SK-N-SH (cell line): ENCODE data around the gene RBM47.

Source experiments
- EP300 ChIP-seq, 2 experiments: IDR thresholded peaks; 2 replicates each; pipeline versions ENCODE4 v1.4.0 to v1.6.1; 2012; ENCODE audit warnings: borderline replicate concordance in 1 of 2, low read depth in 1 of 2, low read length in 1 of 2
- EZH2phosphoT487 ChIP-seq: fragments of 200-600 bp; sonication (generic); IDR thresholded peaks from 2 replicates; pipeline ENCODE4 v1.6.1; 2017; ENCODE audit warnings: low read depth, mixed run types, mild to moderate bottlenecking, antibody characterized with exemption, moderate library complexity, borderline replicate concordance
- JUND ChIP-seq: IDR thresholded peaks from 2 replicates; pipeline ENCODE4 v1.4.0; 2012
- MXI1 ChIP-seq: IDR thresholded peaks from 2 replicates; pipeline ENCODE4 v1.6.1; 2012; ENCODE audit warnings: mild to moderate bottlenecking, low read depth, low read length, improper control_type of control experiment
- RAD21 ChIP-seq: IDR thresholded peaks from 2 replicates; pipeline ENCODE4 v1.6.1; 2012; ENCODE audit warnings: mild to moderate bottlenecking, low read length
- RFX5 ChIP-seq: IDR thresholded peaks from 2 replicates; pipeline ENCODE4 v1.6.1; 2012; ENCODE audit warnings: mild to moderate bottlenecking, improper control_type of control experiment, low read length
- TF ChIP-seq, protein P1 (sequence below): fragments of 200-600 bp; sonication (generic); IDR thresholded peaks from 2 replicates; pipeline ENCODE4 v1.6.1; 2017; ENCODE audit warnings: antibody characterized with exemption, mild to moderate bottlenecking, moderate library complexity

DNA sequence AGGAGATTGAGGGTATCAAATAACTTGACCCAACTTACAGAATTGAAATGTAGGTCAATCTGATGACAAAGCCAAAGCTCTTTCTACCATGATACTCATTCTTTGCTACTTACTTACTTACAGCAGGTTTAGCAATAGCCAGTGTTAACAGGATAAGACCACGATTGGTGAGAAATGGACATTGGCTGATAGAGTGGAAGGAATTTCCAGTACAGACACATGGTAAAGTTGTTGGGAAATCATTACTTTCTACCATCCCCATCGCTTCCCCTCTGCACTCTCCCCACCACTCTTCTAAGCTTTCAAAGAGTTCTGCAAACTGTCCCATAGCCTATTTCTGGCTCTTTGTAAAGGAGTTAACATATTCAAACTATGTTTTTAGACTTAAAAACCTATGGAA lies 174.8 kb downstream of the RBM47 start:
- TF ChIP-seq RFX5 (no peak), MXI1 (no peak), RAD21 (no peak), EZH2phosphoT487 (no peak), JUND (no peak), EP300 (IDR thresholded peaks at IDR 0.05; ENCODE audit: borderline replicate concordance in 1 of 2, low read depth in 1 of 2, low read length in 1 of 2) (no peak)
- TF ChIP-seq, protein P1, sequence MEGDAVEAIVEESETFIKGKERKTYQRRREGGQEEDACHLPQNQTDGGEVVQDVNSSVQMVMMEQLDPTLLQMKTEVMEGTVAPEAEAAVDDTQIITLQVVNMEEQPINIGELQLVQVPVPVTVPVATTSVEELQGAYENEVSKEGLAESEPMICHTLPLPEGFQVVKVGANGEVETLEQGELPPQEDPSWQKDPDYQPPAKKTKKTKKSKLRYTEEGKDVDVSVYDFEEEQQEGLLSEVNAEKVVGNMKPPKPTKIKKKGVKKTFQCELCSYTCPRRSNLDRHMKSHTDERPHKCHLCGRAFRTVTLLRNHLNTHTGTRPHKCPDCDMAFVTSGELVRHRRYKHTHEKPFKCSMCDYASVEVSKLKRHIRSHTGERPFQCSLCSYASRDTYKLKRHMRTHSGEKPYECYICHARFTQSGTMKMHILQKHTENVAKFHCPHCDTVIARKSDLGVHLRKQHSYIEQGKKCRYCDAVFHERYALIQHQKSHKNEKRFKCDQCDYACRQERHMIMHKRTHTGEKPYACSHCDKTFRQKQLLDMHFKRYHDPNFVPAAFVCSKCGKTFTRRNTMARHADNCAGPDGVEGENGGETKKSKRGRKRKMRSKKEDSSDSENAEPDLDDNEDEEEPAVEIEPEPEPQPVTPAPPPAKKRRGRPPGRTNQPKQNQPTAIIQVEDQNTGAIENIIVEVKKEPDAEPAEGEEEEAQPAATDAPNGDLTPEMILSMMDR: no peak
